ENCODE data around the gene POSTN. TPM values are rescaled to one million over a fixed set of nuclear protein-coding genes. Genes with fewer than 3 reads are reported as not detected.

POSTN gene, protein sequence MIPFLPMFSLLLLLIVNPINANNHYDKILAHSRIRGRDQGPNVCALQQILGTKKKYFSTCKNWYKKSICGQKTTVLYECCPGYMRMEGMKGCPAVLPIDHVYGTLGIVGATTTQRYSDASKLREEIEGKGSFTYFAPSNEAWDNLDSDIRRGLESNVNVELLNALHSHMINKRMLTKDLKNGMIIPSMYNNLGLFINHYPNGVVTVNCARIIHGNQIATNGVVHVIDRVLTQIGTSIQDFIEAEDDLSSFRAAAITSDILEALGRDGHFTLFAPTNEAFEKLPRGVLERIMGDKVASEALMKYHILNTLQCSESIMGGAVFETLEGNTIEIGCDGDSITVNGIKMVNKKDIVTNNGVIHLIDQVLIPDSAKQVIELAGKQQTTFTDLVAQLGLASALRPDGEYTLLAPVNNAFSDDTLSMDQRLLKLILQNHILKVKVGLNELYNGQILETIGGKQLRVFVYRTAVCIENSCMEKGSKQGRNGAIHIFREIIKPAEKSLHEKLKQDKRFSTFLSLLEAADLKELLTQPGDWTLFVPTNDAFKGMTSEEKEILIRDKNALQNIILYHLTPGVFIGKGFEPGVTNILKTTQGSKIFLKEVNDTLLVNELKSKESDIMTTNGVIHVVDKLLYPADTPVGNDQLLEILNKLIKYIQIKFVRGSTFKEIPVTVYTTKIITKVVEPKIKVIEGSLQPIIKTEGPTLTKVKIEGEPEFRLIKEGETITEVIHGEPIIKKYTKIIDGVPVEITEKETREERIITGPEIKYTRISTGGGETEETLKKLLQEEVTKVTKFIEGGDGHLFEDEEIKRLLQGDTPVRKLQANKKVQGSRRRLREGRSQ
- 1.0 and 54.7 TPM in 2 replicates for total RNA-seq

DNA sequence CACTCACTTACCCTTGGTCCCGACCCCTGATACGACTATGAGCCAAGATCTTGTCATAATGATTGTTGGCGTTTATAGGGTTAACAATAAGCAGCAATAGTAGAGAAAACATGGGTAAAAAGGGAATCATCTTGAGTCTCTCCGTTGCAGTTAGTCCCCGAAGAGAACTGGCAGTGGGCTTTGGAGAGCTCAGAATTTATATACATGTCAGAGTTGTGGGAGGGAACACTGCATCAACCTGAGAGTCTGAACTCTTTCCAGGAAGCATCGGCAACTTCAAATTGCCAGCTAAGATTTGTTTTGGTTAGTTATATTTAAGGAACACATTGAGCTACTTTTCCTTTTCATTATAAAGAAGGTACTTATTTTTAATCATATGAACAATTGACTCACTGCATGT lies at the start of gene POSTN:
Gene POSTN, minus strand, starts transcription at position 172 of the 400 bp plus-strand sequence. Its CDS starts 42 bp downstream, at position 130.

All from nasal cavity respiratory epithelium epithelial cell of viscerocranial mucosa (primary cell).